D721Med (cell line): ENCODE data around the gene SLC22A15.
"Not testable (repeated sequence)": the region's sequence is repeated elsewhere in the genome, so short reads cannot be mapped to it uniquely, and the experiment has no call there.

Experiments
- DNase-seq: peaks from one replicate; pipeline ENCODE4 v3.0.0; 2011; ENCODE audit warnings: low spot score; ENCODE audit not compliant: insufficient read length
- FAIRE-seq: peaks from 2 replicates; lab custom pipeline; 2011; peaks lifted over from hg19 to GRCh38; lab: Jason Lieb, UNC
- TF ChIP-seq, protein P1 (sequence below): IDR thresholded peaks from 2 replicates; pipeline ENCODE4 v1.5.1; 2012; ENCODE audit warnings: mild to moderate bottlenecking, control low read depth; ENCODE audit not compliant: insufficient read depth; ENCODE audit errors: missing control alignments

Gene SLC22A15

DNA sequence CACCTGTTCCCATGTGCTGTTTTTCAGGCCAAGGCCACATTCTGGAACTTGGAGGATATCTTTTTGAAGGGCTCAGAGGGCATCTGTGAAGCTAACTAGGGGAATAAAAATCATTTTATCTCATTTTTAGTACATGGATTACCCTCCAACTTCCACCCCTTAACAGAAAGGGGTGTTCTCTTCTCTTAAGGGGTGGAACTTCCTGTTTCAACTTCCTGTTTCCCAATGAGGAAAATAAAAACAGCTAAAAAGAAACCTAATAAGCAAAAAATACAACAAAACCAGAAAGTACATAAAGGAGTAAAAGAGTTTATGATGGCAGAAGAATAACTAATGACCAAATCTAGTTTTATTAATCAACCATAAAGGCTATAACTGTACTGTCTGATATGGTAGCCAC, 24.8 kb upstream of the SLC22A15 start:
- FAIRE-seq (no peak), DNase-seq (no peak)
- TF ChIP-seq, protein P1, sequence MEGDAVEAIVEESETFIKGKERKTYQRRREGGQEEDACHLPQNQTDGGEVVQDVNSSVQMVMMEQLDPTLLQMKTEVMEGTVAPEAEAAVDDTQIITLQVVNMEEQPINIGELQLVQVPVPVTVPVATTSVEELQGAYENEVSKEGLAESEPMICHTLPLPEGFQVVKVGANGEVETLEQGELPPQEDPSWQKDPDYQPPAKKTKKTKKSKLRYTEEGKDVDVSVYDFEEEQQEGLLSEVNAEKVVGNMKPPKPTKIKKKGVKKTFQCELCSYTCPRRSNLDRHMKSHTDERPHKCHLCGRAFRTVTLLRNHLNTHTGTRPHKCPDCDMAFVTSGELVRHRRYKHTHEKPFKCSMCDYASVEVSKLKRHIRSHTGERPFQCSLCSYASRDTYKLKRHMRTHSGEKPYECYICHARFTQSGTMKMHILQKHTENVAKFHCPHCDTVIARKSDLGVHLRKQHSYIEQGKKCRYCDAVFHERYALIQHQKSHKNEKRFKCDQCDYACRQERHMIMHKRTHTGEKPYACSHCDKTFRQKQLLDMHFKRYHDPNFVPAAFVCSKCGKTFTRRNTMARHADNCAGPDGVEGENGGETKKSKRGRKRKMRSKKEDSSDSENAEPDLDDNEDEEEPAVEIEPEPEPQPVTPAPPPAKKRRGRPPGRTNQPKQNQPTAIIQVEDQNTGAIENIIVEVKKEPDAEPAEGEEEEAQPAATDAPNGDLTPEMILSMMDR, result no peak

DNA sequence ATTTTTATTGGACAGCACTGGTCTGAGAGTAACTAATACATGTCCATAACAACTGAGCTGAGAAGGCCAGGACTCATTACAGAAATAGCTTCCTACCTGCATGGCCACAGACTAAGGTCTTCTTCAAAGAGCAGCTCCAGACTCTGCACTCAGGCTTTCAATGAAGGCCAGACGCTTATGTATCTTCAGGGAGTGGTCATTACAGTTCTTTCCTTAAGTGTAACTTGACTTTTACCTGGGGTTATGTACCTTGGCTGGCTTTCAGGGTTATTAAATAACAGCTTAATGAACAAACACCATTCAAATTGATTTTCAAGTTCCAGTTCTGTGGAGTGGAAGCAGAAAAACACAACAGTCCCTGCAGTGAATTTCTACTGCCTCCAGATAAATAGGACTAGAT, 23.8 kb upstream of the SLC22A15 start:
- TF ChIP-seq, protein P1, result no peak
- no peak for DNase-seq
- FAIRE-seq, result no peak

DNA sequence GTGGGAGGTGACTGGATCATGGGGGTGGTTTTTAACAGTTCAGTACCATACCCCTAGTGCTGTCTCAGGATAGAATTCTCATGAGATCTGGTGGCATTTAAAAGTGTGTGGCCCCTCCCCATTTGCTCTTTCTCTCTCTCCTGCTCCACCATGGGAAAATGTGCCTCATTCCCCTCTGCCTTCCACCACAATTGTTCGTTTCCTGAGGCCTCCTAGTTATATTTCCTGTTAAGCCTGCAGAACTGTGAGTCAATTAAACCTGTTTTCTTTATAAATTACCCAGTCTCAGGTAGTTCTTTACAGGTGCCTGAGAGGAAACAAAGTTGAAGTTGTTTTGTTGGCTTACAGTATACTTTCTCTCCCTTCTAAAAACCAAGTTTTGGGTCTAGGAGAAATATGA, 23.1 kb upstream of the SLC22A15 start:
- TF ChIP-seq, protein P1, result no peak
- DNase-seq (no peak), FAIRE-seq (no peak)

DNA sequence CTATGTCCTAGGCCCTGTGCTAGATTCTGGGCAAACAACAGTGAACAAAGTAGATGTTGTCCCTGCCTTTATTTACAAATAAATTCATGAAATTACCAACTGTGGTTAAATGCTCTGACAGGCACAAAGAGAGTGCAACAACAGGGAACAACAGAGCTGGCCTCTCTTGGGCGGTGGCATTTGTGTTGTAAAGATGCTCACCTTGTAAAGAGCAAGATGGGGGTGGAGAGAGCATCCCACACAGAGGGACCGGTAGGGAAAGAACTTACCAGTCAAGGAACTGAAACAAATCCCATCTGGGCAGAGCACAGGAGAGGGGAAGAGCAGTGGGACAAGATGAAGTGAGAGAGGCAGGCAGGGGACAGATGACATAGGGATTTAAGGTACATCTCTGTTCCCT, 21.6 kb upstream of the SLC22A15 start:
- FAIRE-seq (no peak), DNase-seq (no peak)

DNA sequence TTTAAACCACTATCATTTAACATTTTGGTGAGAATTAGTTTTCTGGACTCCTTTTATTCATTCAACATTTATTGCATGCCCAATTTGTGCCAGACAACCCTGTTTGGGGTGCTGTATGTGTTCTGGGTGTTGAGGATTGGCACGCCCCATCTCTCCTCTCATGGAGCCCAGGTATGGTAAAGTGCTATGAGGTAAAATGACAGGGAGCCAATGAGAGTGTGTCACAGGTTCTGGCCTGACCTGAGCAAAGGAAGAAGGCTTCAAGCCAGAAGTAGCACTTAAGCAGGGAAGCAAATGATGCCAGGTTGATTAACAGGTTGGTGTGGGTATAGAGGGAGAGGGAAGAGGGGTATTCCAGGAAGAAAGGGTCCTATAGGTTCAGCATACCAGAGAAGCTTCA, 21.1 kb upstream of the SLC22A15 start:
- DNase-seq, result no peak
- FAIRE-seq, result no peak
- TF ChIP-seq, protein P1, result no peak

More for the DNA sequence above, 21.6 kb upstream of the SLC22A15 start:
- TF ChIP-seq, protein P1, result no peak

DNA sequence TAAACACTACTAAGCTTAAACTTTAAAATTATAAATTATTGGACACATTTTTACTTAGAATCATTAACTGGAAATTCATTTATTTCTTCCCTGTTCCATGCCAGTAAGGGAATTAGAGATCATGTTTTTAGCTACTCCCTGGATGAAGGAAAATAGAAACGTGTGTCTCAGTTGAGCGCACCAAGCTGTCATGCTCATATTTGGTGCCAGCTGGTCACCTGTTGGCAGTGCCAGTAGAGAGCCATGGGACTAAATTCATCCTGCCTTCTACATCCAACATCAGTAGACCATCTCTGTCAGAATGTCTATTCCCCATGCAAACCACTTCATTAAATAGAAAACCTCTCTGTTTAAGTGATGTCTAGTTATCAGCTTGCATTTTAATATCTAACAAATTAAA, 17.4 kb upstream of the SLC22A15 start:
- DNase-seq (no peak), FAIRE-seq (no peak)
- TF ChIP-seq, protein P1, result no peak

DNA sequence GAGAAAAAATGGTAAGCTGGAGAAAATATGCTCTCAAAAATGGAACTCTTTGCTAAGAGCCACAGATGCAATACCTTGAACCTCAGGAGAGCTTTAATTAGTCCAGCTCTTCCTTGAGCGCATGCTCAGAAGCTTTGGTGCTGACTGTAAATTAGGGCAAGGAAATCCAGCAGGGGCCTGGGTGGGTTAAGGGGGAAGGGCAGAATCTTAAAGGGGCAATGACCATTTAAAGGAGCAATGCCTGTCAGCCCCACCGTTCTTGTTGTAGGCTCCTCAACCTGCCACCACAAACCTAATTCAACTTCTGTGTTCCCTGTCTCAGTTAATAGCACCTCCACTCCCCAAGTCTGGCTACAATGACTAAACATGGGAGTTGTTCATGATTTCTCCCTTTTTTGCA, 6.8 kb upstream of the SLC22A15 start:
- TF ChIP-seq, protein P1, result no peak
- FAIRE-seq, result no peak
- no peak for DNase-seq

DNA sequence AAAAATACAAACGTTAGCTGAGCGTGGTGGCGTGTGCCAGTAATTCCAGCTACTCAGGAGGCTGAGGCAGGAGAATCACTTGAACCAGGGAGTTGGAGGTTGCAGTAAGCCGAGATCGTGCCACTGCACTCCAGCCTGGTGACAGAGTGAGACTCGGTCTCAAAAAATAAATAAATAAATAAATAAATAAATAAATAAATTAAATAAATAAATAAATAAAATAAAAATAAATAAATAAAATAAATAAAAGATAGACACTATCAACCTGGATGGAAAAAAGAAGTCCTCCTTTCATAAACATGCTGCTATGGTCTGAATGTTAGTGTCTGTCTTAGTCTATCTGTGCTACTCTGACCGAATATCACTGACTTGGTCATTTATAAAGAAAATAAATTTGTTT, 4.5 kb upstream of the SLC22A15 start:
- not testable (repeated sequence) for DNase-seq, FAIRE-seq
